Measurements from ENCODE around the gene LSM8.

LSM8 gene

GRCh38 chr7:118149394-118149793, 34.6 kb upstream of the LSM8 start:
- Histone ChIP-seq H3K9ac (no peak overlapping the region), H3K27me3 (ENCODE audit: control insufficient read depth, insufficient read depth, low read length) (no peaks in the 10 kb centered on the region), H3K4me3 (ENCODE audit: low read depth, low read length) (no peak overlapping the region), H3K79me2 (no peaks in the 10 kb centered on the region), H3K4me1 (no peaks in the 10 kb centered on the region), H3K36me3 (ENCODE audit: control insufficient read depth, insufficient read depth, low read length) (no peaks in the 10 kb centered on the region), H2AFZ (no peak overlapping the region), H3K27ac (no peak overlapping the region), H3K4me2 (ENCODE audit: low read length) (no peak overlapping the region), H3K9me3 (ENCODE audit: control insufficient read depth, low read length) (no peaks in the 10 kb centered on the region)
- TF ChIP-seq, protein P1, sequence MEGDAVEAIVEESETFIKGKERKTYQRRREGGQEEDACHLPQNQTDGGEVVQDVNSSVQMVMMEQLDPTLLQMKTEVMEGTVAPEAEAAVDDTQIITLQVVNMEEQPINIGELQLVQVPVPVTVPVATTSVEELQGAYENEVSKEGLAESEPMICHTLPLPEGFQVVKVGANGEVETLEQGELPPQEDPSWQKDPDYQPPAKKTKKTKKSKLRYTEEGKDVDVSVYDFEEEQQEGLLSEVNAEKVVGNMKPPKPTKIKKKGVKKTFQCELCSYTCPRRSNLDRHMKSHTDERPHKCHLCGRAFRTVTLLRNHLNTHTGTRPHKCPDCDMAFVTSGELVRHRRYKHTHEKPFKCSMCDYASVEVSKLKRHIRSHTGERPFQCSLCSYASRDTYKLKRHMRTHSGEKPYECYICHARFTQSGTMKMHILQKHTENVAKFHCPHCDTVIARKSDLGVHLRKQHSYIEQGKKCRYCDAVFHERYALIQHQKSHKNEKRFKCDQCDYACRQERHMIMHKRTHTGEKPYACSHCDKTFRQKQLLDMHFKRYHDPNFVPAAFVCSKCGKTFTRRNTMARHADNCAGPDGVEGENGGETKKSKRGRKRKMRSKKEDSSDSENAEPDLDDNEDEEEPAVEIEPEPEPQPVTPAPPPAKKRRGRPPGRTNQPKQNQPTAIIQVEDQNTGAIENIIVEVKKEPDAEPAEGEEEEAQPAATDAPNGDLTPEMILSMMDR (IDR thresholded peaks at IDR 0.05), result no peak

DNA sequence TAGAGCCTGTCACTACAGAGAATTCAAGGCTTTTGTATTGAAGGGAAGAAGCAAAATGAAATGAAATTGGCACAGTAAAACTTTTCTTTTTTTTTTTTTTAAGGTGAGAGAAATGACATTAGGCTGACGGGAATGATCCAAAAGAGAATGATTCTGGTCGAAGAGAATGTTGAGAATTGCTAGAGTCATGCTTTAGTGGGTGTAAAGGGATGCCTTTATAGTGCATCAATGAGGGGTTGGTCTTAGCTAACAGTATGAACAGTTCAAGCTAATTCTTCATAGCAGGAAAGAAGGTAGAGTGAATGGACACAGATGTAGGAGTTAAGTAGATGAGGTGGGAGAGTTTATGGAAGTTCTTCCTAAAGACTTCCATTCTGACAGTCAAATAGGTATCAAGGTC, 32.3 kb upstream of the LSM8 start:
- no peaks in the 10 kb centered on the region for H3K79me2 ChIP-seq
- H2AFZ ChIP-seq, result no peak overlapping the region
- H3K4me2 ChIP-seq (ENCODE audit: low read length), result no peak overlapping the region
- H3K9ac ChIP-seq, result no peak overlapping the region
- no peak overlapping the region for H3K27ac ChIP-seq
- no peaks in the 10 kb centered on the region for H3K9me3 ChIP-seq (ENCODE audit: control insufficient read depth, low read length)
- TF ChIP-seq, protein P1 (IDR thresholded peaks at IDR 0.05), result no peak
- H3K36me3 ChIP-seq (ENCODE audit: control insufficient read depth, insufficient read depth, low read length), result no peaks in the 10 kb centered on the region
- no peak overlapping the region for H3K4me3 ChIP-seq (ENCODE audit: low read depth, low read length)
- H3K27me3 ChIP-seq (ENCODE audit: control insufficient read depth, insufficient read depth, low read length), result no peaks in the 10 kb centered on the region
- no peaks in the 10 kb centered on the region for H3K4me1 ChIP-seq

DNA sequence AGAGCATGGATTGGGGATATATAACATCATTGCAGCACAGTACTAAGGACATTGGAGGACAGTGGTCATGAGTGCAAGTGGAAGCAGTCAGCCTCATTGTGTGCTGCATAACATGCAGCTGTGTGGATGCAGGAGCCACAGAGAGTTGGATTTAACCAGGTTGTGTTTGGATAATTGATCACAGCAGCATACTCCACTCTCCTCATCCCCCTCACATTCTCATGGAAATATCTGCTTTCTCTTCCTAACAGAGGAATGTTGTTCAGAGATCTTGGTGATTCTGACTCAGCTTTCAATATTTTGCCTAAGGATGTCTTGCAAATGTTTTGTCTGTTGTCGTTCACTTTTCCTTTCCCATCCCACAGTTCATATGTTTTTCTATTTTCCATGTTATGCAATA, 31.8 kb upstream of the LSM8 start:
- no peak overlapping the region for H3K4me3 ChIP-seq (ENCODE audit: low read depth, low read length)
- H2AFZ ChIP-seq, result no peak overlapping the region
- H3K9ac ChIP-seq, result no peak overlapping the region
- H3K4me2 ChIP-seq (ENCODE audit: low read length), result no peak overlapping the region
- no peak overlapping the region for H3K27ac ChIP-seq
- no peaks in the 10 kb centered on the region for H3K36me3 ChIP-seq (ENCODE audit: control insufficient read depth, insufficient read depth, low read length)
- no peaks in the 10 kb centered on the region for H3K27me3 ChIP-seq (ENCODE audit: control insufficient read depth, insufficient read depth, low read length)
- TF ChIP-seq, protein P1 (IDR thresholded peaks at IDR 0.05), result no peak
- no peaks in the 10 kb centered on the region for H3K9me3 ChIP-seq (ENCODE audit: control insufficient read depth, low read length)
- H3K79me2 ChIP-seq, result no peaks in the 10 kb centered on the region
- H3K4me1 ChIP-seq, result no peaks in the 10 kb centered on the region

GRCh38 chr7:118152654-118153053, 31.3 kb upstream of the LSM8 start:
- no peaks in the 10 kb centered on the region for H3K79me2 ChIP-seq
- no peaks in the 10 kb centered on the region for H3K4me1 ChIP-seq
- TF ChIP-seq, protein P1 (IDR thresholded peaks at IDR 0.05), result no peak
- no peak overlapping the region for H3K4me3 ChIP-seq (ENCODE audit: low read depth, low read length)
- H2AFZ ChIP-seq, result no peak overlapping the region
- no peak overlapping the region for H3K4me2 ChIP-seq (ENCODE audit: low read length)
- H3K27me3 ChIP-seq (ENCODE audit: control insufficient read depth, insufficient read depth, low read length), result no peaks in the 10 kb centered on the region
- H3K36me3 ChIP-seq (ENCODE audit: control insufficient read depth, insufficient read depth, low read length), result no peaks in the 10 kb centered on the region
- no peak overlapping the region for H3K9ac ChIP-seq
- H3K9me3 ChIP-seq (ENCODE audit: control insufficient read depth, low read length), result no peaks in the 10 kb centered on the region
- H3K27ac ChIP-seq, result no peak overlapping the region

GRCh38 chr7:118153551-118154177, 30.3 kb upstream of the LSM8 start:
- H3K4me3 ChIP-seq (ENCODE audit: low read depth, low read length), result no peak overlapping the region
- no peak overlapping the region for H3K9ac ChIP-seq
- H2AFZ ChIP-seq, result no peak overlapping the region
- no peak overlapping the region for H3K27ac ChIP-seq
- no peaks in the 10 kb centered on the region for H3K79me2 ChIP-seq
- H3K4me2 ChIP-seq (ENCODE audit: low read length), result no peak overlapping the region
- no peaks in the 10 kb centered on the region for H3K9me3 ChIP-seq (ENCODE audit: control insufficient read depth, low read length)
- H3K27me3 ChIP-seq (ENCODE audit: control insufficient read depth, insufficient read depth, low read length), result no peaks in the 10 kb centered on the region
- H3K36me3 ChIP-seq (ENCODE audit: control insufficient read depth, insufficient read depth, low read length), result no peaks in the 10 kb centered on the region
- H3K4me1 ChIP-seq, result no peaks in the 10 kb centered on the region
- TF ChIP-seq, protein P1 (IDR thresholded peaks at IDR 0.05), result no peak
